GM21529 (cell line): Measurements from ENCODE around the gene SECTM1.

Experiments used
- ATAC-seq: cut with Tn5 transposase; IDR thresholded peaks from one replicate; pipeline ENCODE4 v1.9.1; 2021; ENCODE audit not compliant: unreplicated experiment

SECTM1 gene

GRCh38 chr17:82282239-82283207 lies 51.0 kb downstream of the SECTM1 start:
- no peak for ATAC-seq

GRCh38 chr17:82281502-82282238 lies 51.9 kb downstream of the SECTM1 start:
- no peak for ATAC-seq

- no peak for ATAC-seq
Observed at GRCh38 chr17:82281076-82281475, 52.5 kb downstream of the SECTM1 start.

- no peak for ATAC-seq
Observed at GRCh38 chr17:82280537-82280936, 53.0 kb downstream of the SECTM1 start.

- no peak for ATAC-seq
Observed at GRCh38 chr17:82278786-82279391, 54.7 kb downstream of the SECTM1 start.

GRCh38 chr17:82278308-82278707 lies 55.3 kb downstream of the SECTM1 start:
- ATAC-seq: no peak

- no peak for ATAC-seq
Observed at GRCh38 chr17:82277851-82278250, 55.7 kb downstream of the SECTM1 start.

GRCh38 chr17:82276938-82277337 lies 56.6 kb downstream of the SECTM1 start:
- no peak for ATAC-seq

GRCh38 chr17:82275326-82275725 lies 58.2 kb downstream of the SECTM1 start:
- ATAC-seq: no peak

GRCh38 chr17:82274134-82275020 lies 59.2 kb downstream of the SECTM1 start:
- no peak for ATAC-seq

- peak; percentile 68 for ATAC-seq
Observed at GRCh38 chr17:82273327-82274133, 60.0 kb downstream of the SECTM1 start, which contains the start of gene CSNK1D. Gene CSNK1D (minus strand): TSS chr17:82273700. CDS start chr17:82273381, 319 bp downstream.

GRCh38 chr17:82272495-82273326 lies 60.9 kb downstream of the SECTM1 start:
- no peak for ATAC-seq

GRCh38 chr17:82271401-82271800 lies 62.2 kb downstream of the SECTM1 start:
- ATAC-seq: no peak
